Measurements from ENCODE around the gene KIAA1328.

GRCh38 chr18:36887114-36887513 is 58.2 kb downstream of the KIAA1328 start:
- TF ChIP-seq CTCF (IDR thresholded peaks at IDR 0.05) (no peak), EP300 (IDR thresholded peaks at IDR 0.05) (no peak), POLR2A (IDR thresholded peaks at IDR 0.05) (no peak)

Measured in tibial nerve (tissue), 4 donors.